Nephron progenitor cell (in vitro differentiated cells): ENCODE data around the gene SPNS1.

Experiments used
- DNase-seq: peaks from one replicate; pipeline ENCODE4 v3.0.0; 2021
- H3K27ac Mint-ChIP-seq: 2 replicates; pipeline ENCODE4 v1.8.0; 2021; ENCODE audit warnings: mild to moderate bottlenecking, moderate library complexity, mixed read lengths
- H3K27me3 Mint-ChIP-seq: 2 replicates; pipeline ENCODE4 v1.8.0; 2021; ENCODE audit warnings: mild to moderate bottlenecking, low read depth, mixed read lengths; ENCODE audit not compliant: poor library complexity
- H3K36me3 Mint-ChIP-seq: 2 replicates; pipeline ENCODE4 v1.8.0; 2021; ENCODE audit warnings: low read depth, mixed read lengths
- H3K4me1 Mint-ChIP-seq: 2 replicates; pipeline ENCODE4 v1.8.0; 2021; ENCODE audit warnings: mixed read lengths
- H3K4me3 Mint-ChIP-seq: 2 replicates; pipeline ENCODE4 v1.8.0; 2021; ENCODE audit warnings: mild to moderate bottlenecking, moderate library complexity, mixed read lengths
- H3K9me3 Mint-ChIP-seq: 2 replicates; pipeline ENCODE4 v1.8.0; 2021; ENCODE audit warnings: mild to moderate bottlenecking, moderate library complexity, mixed read lengths
- TF ChIP-seq, protein P1 (sequence below): fragments of 200-600 bp; sonication (generic); IDR thresholded peaks from 2 replicates; pipeline ENCODE4 v1.5.0; 2021; ENCODE audit warnings: antibody characterized with exemption

Gene SPNS1

GRCh38 chr16:29023279-29024277 lies 49.0 kb downstream of the SPNS1 start:
- H3K36me3 Mint-ChIP-seq = no peaks in the 10 kb centered on the region
- H3K4me3 Mint-ChIP-seq = no peak overlapping the region
- H3K27me3 Mint-ChIP-seq = peaks cover 3% of the 10 kb centered on the region
- TF ChIP-seq, protein P1, sequence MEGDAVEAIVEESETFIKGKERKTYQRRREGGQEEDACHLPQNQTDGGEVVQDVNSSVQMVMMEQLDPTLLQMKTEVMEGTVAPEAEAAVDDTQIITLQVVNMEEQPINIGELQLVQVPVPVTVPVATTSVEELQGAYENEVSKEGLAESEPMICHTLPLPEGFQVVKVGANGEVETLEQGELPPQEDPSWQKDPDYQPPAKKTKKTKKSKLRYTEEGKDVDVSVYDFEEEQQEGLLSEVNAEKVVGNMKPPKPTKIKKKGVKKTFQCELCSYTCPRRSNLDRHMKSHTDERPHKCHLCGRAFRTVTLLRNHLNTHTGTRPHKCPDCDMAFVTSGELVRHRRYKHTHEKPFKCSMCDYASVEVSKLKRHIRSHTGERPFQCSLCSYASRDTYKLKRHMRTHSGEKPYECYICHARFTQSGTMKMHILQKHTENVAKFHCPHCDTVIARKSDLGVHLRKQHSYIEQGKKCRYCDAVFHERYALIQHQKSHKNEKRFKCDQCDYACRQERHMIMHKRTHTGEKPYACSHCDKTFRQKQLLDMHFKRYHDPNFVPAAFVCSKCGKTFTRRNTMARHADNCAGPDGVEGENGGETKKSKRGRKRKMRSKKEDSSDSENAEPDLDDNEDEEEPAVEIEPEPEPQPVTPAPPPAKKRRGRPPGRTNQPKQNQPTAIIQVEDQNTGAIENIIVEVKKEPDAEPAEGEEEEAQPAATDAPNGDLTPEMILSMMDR = no peak
- no peaks in the 10 kb centered on the region for H3K9me3 Mint-ChIP-seq
- no peak overlapping the region for H3K27ac Mint-ChIP-seq
- no peak for DNase-seq
- peaks cover 10% of the 10 kb centered on the region for H3K4me1 Mint-ChIP-seq

DNA sequence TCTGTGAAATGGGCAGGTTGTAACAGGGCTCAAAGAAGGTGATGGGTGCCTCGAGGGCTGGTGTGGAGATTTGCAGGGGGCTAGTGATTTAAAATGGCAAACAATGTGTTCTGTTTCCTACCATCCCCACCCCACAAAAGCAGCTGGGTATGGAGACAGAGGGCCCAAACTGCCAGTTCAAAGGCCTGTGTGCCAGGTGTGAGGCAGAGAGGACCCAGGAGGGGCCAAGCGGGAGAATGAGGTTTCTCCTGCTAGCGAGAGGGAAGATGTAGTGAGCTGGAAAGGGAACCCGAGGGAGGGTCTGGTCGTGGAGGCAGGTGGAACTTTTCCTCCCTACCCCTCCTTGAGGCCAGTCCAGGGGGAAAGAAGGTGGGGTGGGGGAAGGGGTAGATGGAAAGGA lies 49.7 kb downstream of the SPNS1 start:
- no peak for DNase-seq
- TF ChIP-seq, protein P1 = no peak
- no peak overlapping the region for H3K4me3 Mint-ChIP-seq
- H3K27ac Mint-ChIP-seq = no peak overlapping the region
- H3K9me3 Mint-ChIP-seq = no peaks in the 10 kb centered on the region
- H3K36me3 Mint-ChIP-seq = no peaks in the 10 kb centered on the region
- peaks cover 16% of the 10 kb centered on the region for H3K4me1 Mint-ChIP-seq
- H3K27me3 Mint-ChIP-seq = peaks cover 3% of the 10 kb centered on the region

DNA sequence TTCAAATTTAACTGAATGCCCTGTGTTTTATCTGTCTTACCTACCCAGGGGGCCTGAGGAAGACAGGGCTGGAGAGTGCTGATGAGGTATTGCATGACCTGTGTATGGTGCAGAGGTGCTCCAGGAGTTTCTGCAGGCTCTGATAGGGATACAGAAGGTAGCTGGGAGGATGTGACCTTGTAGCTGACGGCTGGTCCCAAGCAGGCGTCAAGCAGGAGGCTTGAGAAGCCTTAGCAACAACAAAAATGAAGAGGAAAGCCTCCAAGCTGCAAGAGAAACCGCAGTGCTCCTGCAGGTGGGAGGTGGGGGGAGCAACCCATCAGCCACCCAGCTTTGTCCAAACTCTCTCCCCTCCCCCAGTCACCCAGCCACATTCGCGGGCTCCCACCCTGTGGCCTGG lies 50.6 kb downstream of the SPNS1 start:
- no peak overlapping the region for H3K27ac Mint-ChIP-seq
- peaks cover 3% of the 10 kb centered on the region for H3K27me3 Mint-ChIP-seq
- H3K36me3 Mint-ChIP-seq = no peaks in the 10 kb centered on the region
- no peak for DNase-seq
- TF ChIP-seq, protein P1 = no peak
- H3K9me3 Mint-ChIP-seq = no peaks in the 10 kb centered on the region
- no peak overlapping the region for H3K4me3 Mint-ChIP-seq
- peaks cover 22% of the 10 kb centered on the region for H3K4me1 Mint-ChIP-seq

GRCh38 chr16:29025735-29026134 lies 51.2 kb downstream of the SPNS1 start:
- no peak for DNase-seq
- no peaks in the 10 kb centered on the region for H3K36me3 Mint-ChIP-seq
- H3K4me1 Mint-ChIP-seq = peaks cover 26% of the 10 kb centered on the region
- H3K4me3 Mint-ChIP-seq = no peak overlapping the region
- TF ChIP-seq, protein P1 = no peak
- H3K27ac Mint-ChIP-seq = no peak overlapping the region
- no peaks in the 10 kb centered on the region for H3K9me3 Mint-ChIP-seq
- H3K27me3 Mint-ChIP-seq = peaks cover 3% of the 10 kb centered on the region

DNA sequence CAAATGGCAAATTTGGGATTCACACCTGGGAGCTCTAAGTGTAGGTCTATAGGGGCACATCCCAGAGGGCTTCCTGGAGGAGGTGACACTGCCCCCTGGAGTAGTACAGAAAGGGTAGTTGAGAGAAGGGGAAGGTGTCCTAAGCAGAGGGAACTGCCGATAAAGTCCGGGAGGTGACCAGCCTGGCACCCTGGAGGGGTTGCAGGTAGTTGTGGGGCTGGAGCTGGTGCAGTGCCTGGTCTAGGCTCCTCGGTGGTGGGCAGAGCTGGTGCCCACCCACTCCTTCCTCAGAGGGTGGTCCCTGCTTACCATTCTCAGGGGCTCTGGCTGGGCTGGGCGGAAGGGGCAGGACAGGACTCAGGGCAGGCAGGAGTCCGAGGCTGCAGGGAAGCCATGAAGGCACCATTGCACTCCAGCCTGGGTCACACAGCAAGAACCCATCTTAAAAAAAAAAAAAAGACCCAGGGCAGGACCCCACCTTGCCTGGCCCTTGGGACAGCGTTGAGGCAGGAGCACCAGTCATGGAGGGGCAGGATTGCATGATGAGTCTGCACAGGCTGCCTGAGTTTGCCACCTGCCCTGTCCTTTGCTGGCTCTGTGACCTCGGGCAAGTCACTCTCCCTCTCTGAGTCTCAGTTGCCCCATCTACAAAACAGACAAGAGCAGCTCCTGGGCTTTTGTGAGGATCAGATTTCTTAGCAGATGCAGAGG lies 54.0 kb downstream of the SPNS1 start:
- Mint-ChIP-seq H3K36me3 (no peaks in the 10 kb centered on the region), H3K4me3 (no peak overlapping the region), H3K27me3 (peaks cover 4% of the 10 kb centered on the region), H3K9me3 (no peaks in the 10 kb centered on the region), H3K4me1 (peaks cover 26% of the 10 kb centered on the region), H3K27ac (peak overlapping the region; percentile 59)
- TF ChIP-seq, protein P1 = no peak
- no peak for DNase-seq
